SK-N-MC (cell line): Measurements from ENCODE around the gene PLXNA1.

Source experiments
- EZH2 ChIP-seq: fragments of 200-600 bp; sonication (generic); IDR thresholded peaks from one replicate; pipeline ENCODE4 v1.6.1; 2017; ENCODE audit warnings: antibody characterized with exemption
- POLR2AphosphoS5 ChIP-seq: IDR thresholded peaks from 2 replicates; pipeline ENCODE4 v1.6.1; 2012; ENCODE audit warnings: mild to moderate bottlenecking, low read depth, low read length, borderline replicate concordance

DNA sequence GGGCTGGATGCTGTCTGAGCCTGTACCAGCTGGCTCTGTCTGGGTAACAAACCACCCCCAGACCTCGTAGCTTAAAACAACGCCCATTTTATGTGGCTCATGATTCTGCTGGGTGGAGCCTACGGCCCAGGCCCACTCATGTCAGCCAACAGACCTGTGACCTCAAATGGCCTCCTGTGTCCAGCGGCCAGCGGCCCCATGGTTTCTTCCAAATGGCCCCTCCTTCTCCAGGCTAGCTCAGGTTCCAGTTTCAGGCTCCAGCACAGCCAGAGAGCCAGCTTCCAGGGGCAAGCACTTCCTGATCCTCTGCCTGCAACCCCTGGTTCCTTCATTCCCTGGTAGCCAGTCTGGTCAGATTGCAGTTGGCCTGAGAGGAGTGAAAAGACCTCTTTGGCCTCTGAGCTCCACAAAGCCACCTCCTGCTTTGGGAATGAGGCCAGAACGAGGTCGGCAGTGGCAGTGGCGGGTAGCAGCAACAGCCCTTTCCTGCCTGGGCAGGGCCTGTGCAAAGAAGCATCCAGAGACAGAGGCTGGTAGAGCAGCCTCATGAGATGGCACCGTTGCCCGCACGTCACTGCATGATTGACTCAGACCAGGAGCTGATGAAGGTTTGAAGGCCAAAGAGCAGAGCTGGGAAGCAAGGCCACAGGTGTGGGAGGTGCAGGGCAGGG is 21.0 kb upstream of the PLXNA1 start:
- TF ChIP-seq POLR2AphosphoS5 (no peak), EZH2 (no peak)
